Measurements from ENCODE around the gene ARHGAP42. TPM values are rescaled to one million over a fixed set of nuclear protein-coding genes. Genes with fewer than 3 reads are reported as not detected.

ARHGAP42 gene
- total RNA-seq, 1 experiment from 2014 or later, result 26.5 TPM

DNA sequence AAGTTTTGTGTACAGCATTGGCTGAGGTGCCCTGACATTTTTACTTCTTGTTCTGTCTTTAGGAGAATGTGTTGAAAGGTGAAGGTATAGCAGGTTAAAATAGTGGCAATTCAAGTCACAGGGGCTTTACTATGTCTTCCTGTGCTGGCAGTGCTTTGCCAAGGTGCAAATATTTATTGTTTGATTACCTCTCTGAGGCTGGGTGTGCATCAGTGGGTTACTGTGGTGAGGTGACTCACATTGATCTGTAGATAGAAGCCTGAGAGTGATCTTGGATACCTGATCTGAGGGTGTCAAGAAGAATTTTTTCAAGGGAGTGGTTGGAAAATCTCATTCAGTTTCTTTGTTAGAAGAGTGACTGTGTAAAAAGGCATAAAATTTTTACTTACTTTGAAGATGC is 90.0 kb downstream of the ARHGAP42 start:
- Histone ChIP-seq H3K9me3 (replicated peaks) (no peaks in the 10 kb centered on the region), H3K36me3 (no peaks in the 10 kb centered on the region), H3K27ac (no peak overlapping the region), H3K27me3 (no peaks in the 10 kb centered on the region), H3K4me1 (peaks cover 20% of the 10 kb centered on the region), H3K4me3 (no peak overlapping the region)
- DNase-seq, result no peak

DNA sequence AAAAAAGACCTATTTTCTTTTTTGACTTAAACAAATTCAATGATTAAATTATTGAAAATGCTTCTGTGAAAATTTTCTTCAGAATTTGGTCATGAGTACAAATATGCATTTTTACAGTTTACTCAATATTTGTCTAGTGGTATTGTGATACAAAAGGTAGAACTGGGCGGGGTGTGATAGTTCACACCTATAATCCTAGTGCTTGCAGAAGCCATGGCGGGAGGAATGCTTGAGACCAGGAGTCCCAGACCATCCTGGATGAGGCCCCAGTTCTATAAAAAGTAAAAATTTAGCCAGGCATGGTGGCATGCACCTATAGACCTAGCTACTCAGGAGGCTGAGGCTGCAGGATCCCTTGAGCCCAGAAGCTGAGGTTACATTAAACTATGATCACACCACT is 90.6 kb downstream of the ARHGAP42 start:
- Histone ChIP-seq H3K4me3 (no peak overlapping the region), H3K27ac (peak overlapping the region; percentile 41), H3K36me3 (no peaks in the 10 kb centered on the region), H3K27me3 (no peaks in the 10 kb centered on the region), H3K9me3 (replicated peaks) (no peaks in the 10 kb centered on the region), H3K4me1 (peaks cover 20% of the 10 kb centered on the region)
- DNase-seq, result no peak

DNA sequence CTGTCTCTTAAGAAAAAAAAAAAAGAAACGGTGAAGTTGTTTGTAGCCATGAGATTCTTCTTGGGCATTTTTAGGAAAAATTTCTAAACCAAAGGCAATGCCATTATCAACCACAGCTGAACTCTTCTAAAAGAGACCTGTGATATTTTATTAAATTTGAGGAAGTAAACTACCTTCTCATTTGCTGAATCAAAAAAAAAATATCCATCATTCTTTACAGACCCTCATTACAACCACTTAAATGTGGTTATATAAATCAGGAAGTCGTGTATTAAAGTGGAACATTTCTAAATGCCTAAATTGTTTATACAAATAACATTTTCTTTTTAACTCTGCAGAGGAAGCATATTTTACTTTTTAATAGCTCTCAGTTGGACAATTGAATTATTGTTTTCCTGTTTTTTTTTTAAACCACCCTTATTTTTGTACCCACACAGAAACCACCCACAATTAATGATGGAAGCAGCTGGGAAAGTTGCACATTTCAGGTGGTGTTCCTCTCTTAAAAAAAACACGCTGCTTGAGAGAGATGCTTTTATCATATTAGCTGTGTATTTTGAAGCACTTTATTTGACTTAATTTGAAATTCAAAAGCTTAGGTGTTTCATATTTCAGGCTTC is 91.2 kb downstream of the ARHGAP42 start:
- DNase-seq, result peak; percentile 7 to 61
- no peaks in the 10 kb centered on the region for H3K36me3 ChIP-seq
- H3K27ac ChIP-seq, result peak overlapping the region; percentile 41

DNA sequence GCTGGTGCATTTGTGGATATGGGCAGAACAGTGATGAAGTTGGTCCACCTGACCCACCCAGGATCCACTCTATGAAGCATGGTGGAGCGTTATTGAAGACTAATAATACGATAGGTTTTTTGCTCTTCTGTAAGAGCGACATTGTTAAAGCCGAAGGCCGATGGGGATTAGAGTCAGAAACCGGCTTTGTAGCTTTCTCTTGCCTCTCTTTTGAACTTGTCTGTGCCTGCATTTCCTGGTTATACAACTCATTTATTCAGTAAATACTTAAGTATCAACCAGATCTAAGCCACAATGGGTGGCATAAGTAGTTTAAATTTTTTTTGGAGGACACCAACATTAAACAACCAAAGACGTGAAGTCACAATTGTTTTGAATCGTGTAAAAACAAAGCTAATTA is 93.4 kb downstream of the ARHGAP42 start:
- no peak for DNase-seq
- no peaks in the 10 kb centered on the region for H3K9me3 ChIP-seq (replicated peaks)
- no peaks in the 10 kb centered on the region for H3K36me3 ChIP-seq
- no peak overlapping the region for H3K4me3 ChIP-seq
- no peak overlapping the region for H3K27ac ChIP-seq
- H3K4me1 ChIP-seq, result peaks cover 14% of the 10 kb centered on the region
- no peaks in the 10 kb centered on the region for H3K27me3 ChIP-seq

More for the DNA sequence above, 91.2 kb downstream of the ARHGAP42 start:
- no peaks in the 10 kb centered on the region for H3K9me3 ChIP-seq (replicated peaks)
- H3K4me3 ChIP-seq, result no peak overlapping the region
- H3K4me1 ChIP-seq, result peaks cover 18% of the 10 kb centered on the region
- no peaks in the 10 kb centered on the region for H3K27me3 ChIP-seq

DNA sequence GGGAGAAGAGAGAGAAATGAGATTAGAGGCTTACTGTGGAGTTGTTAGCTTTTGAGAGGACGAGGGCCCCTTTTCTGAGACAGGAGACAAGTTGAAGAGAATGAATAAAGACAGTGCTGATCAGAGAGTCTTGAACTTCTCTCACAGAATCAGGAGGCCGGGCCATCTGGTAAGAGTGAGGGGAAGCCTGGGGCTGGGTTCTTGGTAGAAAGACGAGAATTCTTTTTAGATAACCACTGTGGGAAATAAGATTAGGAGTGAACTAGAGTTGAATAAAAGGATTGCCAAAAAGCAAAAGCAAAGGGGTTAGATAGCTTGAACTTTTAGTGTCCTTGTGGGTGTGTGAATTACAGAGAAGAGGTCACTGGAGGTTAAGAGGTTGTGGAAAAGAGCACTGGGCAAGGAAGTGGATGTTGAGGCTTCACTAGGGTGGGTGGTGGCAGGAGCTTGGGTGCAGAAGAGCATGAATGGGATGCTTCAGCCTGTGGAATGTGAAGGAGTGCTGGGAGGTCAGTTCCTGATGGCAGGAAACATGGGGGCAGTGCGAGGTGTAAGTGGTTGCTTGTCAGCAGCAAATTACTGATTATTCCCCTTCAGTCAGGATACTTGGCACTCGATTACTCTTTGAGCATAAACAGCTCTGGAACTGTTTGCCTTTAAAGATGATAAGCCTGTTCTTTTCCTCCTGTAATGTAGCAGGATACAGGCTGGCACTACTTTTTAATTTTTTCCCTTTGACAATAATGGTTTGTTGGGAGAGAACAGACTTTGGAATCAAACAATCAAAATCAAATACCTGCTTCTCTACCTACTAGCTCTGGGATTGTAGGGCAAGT is 98.3 kb downstream of the ARHGAP42 start:
- H3K36me3 ChIP-seq, result no peaks in the 10 kb centered on the region
- no peaks in the 10 kb centered on the region for H3K9me3 ChIP-seq (replicated peaks)
- no peak overlapping the region for H3K4me3 ChIP-seq
- no peak for DNase-seq
- no peaks in the 10 kb centered on the region for H3K27me3 ChIP-seq
- H3K4me1 ChIP-seq, result no peaks in the 10 kb centered on the region
- H3K27ac ChIP-seq, result no peak overlapping the region

DNA sequence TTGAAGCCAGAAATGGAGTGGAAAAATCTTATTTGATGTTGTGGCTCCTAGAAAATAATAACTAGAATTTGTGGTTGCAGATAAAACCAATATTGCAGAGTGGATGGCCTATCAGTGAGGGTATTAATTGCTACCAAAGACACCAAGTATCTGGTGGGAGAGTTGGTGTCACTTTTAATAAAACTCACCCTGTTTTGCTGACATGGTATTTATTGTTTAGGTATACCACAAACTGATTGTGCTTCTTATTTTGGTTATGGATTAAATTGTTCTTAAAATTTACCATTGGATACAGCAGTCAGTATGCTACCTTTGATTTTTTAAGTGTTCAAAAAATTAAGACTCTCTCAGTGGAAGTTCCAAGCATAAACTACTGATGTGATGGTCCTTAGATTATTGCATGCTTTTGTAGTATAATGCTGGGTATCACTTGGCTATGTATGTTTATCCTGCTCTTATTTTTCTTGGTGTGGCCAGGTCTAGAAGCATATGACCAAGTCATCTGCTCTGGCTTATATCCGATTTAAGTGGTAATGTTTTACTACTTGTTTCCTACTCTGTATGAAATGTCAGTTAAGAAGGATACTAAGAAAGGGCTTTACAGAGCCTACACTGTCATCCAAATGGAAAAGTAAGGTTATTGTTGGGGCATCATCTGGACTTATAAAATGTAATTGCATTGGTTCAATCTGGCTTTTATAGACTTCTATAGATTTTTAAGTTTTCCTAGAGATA is 101.6 kb downstream of the ARHGAP42 start:
- H3K36me3 ChIP-seq, result no peaks in the 10 kb centered on the region

DNA sequence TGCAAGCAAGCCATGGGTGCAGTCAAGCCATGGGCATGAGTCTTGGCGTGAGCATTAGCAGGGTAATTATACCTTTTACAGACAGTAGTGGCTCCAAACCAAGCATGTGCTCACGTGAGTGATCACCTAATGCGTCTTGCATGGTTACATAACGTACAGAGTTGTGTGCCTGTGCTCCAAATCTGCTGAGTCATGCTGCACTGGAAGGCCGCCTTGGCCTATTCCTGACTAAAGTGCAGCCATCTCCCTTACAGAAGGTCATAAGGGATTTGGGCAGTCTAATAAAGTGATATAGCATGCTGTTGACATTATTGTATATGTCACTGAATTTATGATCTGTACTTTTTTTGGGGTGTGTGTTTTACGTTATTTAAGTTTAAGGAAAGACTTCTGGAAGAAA is 102.4 kb downstream of the ARHGAP42 start:
- no peak for DNase-seq
- Histone ChIP-seq H3K27me3 (no peaks in the 10 kb centered on the region), H3K4me1 (peaks cover 6% of the 10 kb centered on the region), H3K9me3 (replicated peaks) (no peaks in the 10 kb centered on the region), H3K27ac (no peak overlapping the region), H3K36me3 (no peaks in the 10 kb centered on the region), H3K4me3 (no peak overlapping the region)

More for the DNA sequence above, 101.6 kb downstream of the ARHGAP42 start:
- Histone ChIP-seq H3K4me1 (peaks cover 6% of the 10 kb centered on the region), H3K4me3 (no peak overlapping the region), H3K27ac (no peak overlapping the region), H3K27me3 (no peaks in the 10 kb centered on the region), H3K9me3 (replicated peaks) (no peaks in the 10 kb centered on the region)
- no peak for DNase-seq

DNA sequence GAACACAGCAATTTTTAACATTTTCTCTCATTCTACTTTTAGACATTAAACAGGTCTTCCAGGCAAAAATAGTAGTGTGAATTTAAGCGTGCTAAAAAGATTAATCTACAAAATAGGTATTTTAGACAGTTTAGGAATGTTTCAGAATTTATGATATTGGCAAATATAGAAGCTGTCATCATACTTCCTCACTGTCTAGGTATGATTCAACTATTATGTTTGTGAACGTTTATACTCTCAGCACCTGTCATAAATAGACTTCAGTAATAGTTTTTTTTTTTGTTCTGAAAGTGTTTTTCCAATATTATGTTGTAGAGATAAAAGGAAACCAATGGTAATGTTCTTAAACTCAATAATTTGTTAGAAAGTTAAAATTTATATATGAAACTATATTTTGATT is 103.0 kb downstream of the ARHGAP42 start:
- Histone ChIP-seq H3K27me3 (no peaks in the 10 kb centered on the region), H3K27ac (no peak overlapping the region), H3K9me3 (replicated peaks) (no peaks in the 10 kb centered on the region), H3K4me1 (peaks cover 6% of the 10 kb centered on the region), H3K4me3 (no peak overlapping the region), H3K36me3 (no peaks in the 10 kb centered on the region)
- DNase-seq, result no peak

DNA sequence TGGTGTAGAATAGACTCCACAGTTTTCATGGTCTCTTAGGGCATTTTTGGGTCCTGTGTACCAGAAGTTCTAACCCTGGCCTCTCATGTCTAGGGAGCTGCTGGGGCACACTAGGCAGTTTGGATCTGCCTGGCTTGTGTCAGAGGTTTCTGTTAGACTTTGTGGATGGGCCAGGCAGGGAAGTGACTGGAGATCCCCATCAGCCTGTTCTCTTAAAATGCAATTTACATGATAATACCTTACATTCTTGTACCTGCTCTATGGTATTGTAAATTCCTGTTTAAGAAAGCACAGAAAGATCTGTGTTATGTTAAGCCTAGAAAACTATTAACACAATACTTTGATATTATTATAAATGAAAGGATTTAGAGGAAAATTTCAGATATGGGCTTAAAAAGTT is 104.0 kb downstream of the ARHGAP42 start:
- Histone ChIP-seq H3K4me1 (peaks cover 6% of the 10 kb centered on the region), H3K9me3 (replicated peaks) (no peaks in the 10 kb centered on the region), H3K27me3 (no peaks in the 10 kb centered on the region), H3K4me3 (no peak overlapping the region), H3K27ac (no peak overlapping the region), H3K36me3 (no peaks in the 10 kb centered on the region)
- no peak for DNase-seq

DNA sequence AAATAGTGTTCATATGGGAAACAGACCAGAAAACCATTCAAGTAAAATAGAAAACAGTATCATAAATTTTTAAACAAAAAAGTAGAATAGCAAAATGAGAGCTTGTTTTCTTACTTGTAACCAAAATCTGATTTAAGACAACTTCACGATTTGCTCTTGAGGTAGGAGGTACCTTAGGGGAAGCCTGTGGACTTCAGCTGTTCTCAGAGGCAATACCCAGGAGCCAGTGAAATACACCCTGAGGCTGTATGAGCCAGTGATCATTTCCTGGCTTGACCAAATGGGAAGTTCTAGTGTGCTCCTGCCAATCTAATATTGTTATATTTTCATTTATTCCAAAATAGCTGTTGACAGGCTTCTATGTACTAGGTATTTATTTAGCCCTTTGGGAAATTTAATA is 104.8 kb downstream of the ARHGAP42 start:
- Histone ChIP-seq H3K27ac (no peak overlapping the region), H3K9me3 (replicated peaks) (no peaks in the 10 kb centered on the region), H3K4me1 (peaks cover 6% of the 10 kb centered on the region), H3K4me3 (no peak overlapping the region), H3K27me3 (no peaks in the 10 kb centered on the region), H3K36me3 (no peaks in the 10 kb centered on the region)
- peak; percentile 49 to 75 for DNase-seq

DNA sequence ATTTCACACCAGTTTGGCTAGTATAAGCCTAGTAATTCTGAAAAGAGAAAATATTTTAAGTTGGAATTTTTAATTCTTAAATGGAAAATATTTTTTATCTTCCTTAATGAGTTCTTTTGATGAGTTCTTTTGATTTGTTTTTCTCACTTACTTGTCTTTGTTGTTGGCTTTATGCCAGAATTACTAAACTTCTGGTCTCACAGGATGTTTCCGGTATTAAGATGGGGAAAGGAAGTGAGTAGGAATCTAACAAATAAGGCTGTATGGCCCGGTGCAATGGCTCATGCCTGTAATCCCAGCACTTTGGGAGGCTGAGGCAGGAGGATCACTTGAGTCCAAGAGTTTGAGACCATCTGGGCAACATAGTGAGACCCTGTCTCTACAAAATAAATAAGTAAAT is 106.4 kb downstream of the ARHGAP42 start:
- Histone ChIP-seq H3K9me3 (replicated peaks) (no peaks in the 10 kb centered on the region), H3K4me3 (no peak overlapping the region), H3K27ac (no peak overlapping the region), H3K27me3 (no peaks in the 10 kb centered on the region), H3K36me3 (peaks cover 2% of the 10 kb centered on the region), H3K4me1 (peaks cover 6% of the 10 kb centered on the region)
- no peak for DNase-seq

DNA sequence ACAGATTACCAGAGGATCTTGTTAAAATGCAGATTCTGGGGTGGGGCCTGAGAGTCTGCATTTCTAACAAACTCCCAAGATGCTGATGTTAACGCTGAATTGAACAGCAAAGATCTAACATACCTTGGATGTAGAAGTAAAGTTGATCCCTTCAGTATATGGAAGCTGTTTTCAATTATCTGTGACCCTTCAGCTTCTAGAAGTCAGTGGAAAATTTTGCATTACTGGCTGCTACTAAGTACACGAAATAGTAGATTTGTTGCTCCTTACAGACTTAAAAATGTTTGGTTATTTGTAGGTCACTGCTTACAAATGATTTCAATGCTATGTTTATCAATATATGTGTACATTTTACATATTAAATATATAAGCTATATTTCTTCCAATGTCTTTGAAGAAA is 107.4 kb downstream of the ARHGAP42 start:
- H3K9me3 ChIP-seq (replicated peaks), result no peaks in the 10 kb centered on the region
- H3K4me1 ChIP-seq, result peaks cover 6% of the 10 kb centered on the region
- no peak overlapping the region for H3K4me3 ChIP-seq
- H3K27ac ChIP-seq, result no peak overlapping the region
- no peak for DNase-seq
- peaks cover 2% of the 10 kb centered on the region for H3K36me3 ChIP-seq
- H3K27me3 ChIP-seq, result no peaks in the 10 kb centered on the region

DNA sequence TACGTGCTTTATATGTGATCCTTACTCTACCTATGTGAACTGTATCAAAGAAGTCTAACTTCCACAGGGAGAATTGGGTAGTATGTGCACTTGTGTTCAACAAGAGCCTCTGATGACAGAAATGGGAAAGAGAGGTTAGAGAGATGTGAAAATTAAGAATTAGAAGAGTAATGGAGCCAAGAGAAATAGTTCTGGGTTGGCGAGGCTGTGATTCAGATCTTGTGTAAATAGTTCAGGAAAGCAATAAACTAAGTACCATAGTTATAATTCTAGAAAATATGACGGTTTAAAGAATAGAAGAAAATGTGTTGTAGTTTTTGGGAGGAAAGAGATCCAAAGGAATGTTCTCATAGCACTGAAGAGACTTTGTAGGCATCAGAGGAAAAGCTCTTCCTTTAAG is 112.4 kb downstream of the ARHGAP42 start:
- Histone ChIP-seq H3K36me3 (peaks cover 2% of the 10 kb centered on the region), H3K4me3 (no peak overlapping the region), H3K9me3 (replicated peaks) (no peaks in the 10 kb centered on the region), H3K27ac (no peak overlapping the region), H3K27me3 (no peaks in the 10 kb centered on the region), H3K4me1 (no peaks in the 10 kb centered on the region)
- no peak for DNase-seq

DNA sequence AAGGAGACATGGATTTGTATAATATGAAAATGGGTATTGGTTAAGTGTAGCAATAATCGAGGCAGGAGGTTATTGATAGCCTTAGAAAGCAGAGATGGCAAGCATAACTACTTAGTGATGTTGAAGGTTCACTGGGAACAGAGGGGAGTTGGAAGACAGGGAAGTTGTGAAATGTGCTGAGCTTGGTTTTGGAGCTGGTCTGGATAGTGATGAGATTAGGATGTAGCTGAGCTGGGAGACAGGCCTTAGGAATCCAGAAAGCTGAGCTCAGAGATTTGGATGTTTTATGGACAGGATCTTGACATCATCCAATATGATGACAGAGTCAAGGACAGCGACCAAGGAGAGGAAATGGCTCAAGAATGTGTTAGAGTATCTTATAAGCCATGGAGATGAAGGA is 113.1 kb downstream of the ARHGAP42 start:
- Histone ChIP-seq H3K9me3 (replicated peaks) (no peaks in the 10 kb centered on the region), H3K36me3 (peaks cover 2% of the 10 kb centered on the region), H3K27me3 (no peaks in the 10 kb centered on the region), H3K4me1 (no peaks in the 10 kb centered on the region), H3K4me3 (no peak overlapping the region), H3K27ac (no peak overlapping the region)
- DNase-seq, result no peak
